K562 (cell line): ENCODE results near the gene PLEKHO2. TPM values are rescaled to one million over a fixed set of nuclear protein-coding genes. Genes with fewer than 3 reads are reported as not detected.
A peak's percentile ranks its signal among the peaks of the same experiment; 100 is the strongest.

Experiments used
- ATAC-seq: fragments of 200-7000 bp; cut with Tn5 transposase; 3 replicates; pipeline ENCODE4 v1.9.1; 2020; ENCODE audit warnings: moderate library complexity
- BruUV-seq: library from RNA; stranded (reverse); fragments of 400-500 nt; replicated peaks from 2 replicates; lab custom pipeline; 2021; lab: Mats Ljungman, UMichigan
- CTCF ChIA-PET: fragments of 300-600 bp; formaldehyde crosslinking; extraction: SDS; loops from one replicate; lab custom pipeline; 2021; ENCODE audit warnings: low intra/inter-chr PET ratio; lab: Yijun Ruan, JAX
- POLR2A ChIA-PET: fragments of 300-600, 350-650 bp; sonication (Branson Sonifier 250); formaldehyde crosslinking; extraction: SDS; loops from one replicate; lab custom pipeline; 2021; ENCODE audit warnings: antibody characterized with exemption, inconsistent platforms; lab: Yijun Ruan, JAX
- DNase-seq, 4 experiments: peaks; one replicate each; pipeline versions ENCODE4 v3.0.0 to v3.0.0-alpha.2; 2011 to 2018; ENCODE audit warnings: low spot score in 3 of 4, mixed read lengths in 3 of 4; ENCODE audit errors: extremely low read depth in 1 of 4
- FAIRE-seq: peaks from 2 replicates; lab custom pipeline; 2011; peaks lifted over from hg19 to GRCh38; lab: Jason Lieb, UNC
- H2AFZ ChIP-seq: 2 replicates; pipeline ENCODE4 v1.6.0; 2011; ENCODE audit warnings: low read depth, low read length, control low read depth, inconsistent platforms
- H3K27ac ChIP-seq: fragments of 200-600 bp; 3 replicates; pipeline ENCODE4 v1.8.0; 2011; ENCODE audit warnings: low read depth, mild to moderate bottlenecking, control low read depth, inconsistent platforms, low read length, moderate library complexity, mixed read lengths; ENCODE audit errors: extremely low read depth
- H3K27me3 ChIP-seq, 2 experiments: fragments of 300-600 bp in 1 of 2; 2 replicates in 1 of 2; 3 replicates in 1 of 2; pipeline versions ENCODE4 v1.6.0 to v1.8.0; 2011; ENCODE audit warnings: inconsistent platforms in 2 of 2, low read length in 2 of 2, mild to moderate bottlenecking in 1 of 2, mixed read lengths in 1 of 2, moderate library complexity in 1 of 2; ENCODE audit not compliant: control insufficient read depth in 2 of 2, insufficient read depth in 2 of 2
- H3K36me3 ChIP-seq: fragments of 300-600 bp; 3 replicates; pipeline ENCODE4 v1.8.0; 2011; ENCODE audit warnings: mild to moderate bottlenecking, low read length, inconsistent platforms; ENCODE audit not compliant: control insufficient read depth, insufficient read depth
- H3K4me1 ChIP-seq, 2 experiments: fragments of 200-600 bp in 1 of 2; replicated peaks in 1 of 2; 2 replicates in 1 of 2; 3 replicates in 1 of 2; pipeline versions ENCODE4 v1.5.1 to v1.8.0; 2011; ENCODE audit warnings: inconsistent platforms in 2 of 2, low read length in 2 of 2, mild to moderate bottlenecking in 1 of 2, mixed read lengths in 1 of 2, moderate library complexity in 1 of 2; ENCODE audit not compliant: control insufficient read depth in 2 of 2, insufficient read depth in 2 of 2
- H3K4me2 ChIP-seq: 2 replicates; pipeline ENCODE4 v1.6.1; 2011; ENCODE audit warnings: low read length, control low read depth, inconsistent platforms, mixed read lengths; ENCODE audit not compliant: insufficient read depth
- H3K4me3 ChIP-seq: fragments of 200-600 bp; sonication (generic), shearing (Covaris generic); 2 replicates; pipeline ENCODE4 v1.5.1; 2016; ENCODE audit warnings: control low read depth, inconsistent platforms
- H3K79me2 ChIP-seq: fragments of 200-600 bp; 3 replicates; pipeline ENCODE4 v1.8.0; 2011; ENCODE audit warnings: low read length, inconsistent platforms; ENCODE audit not compliant: control insufficient read depth, insufficient read depth
- H3K9ac ChIP-seq, 2 experiments: 2 replicates each; pipeline versions ENCODE4 v1.6.0 to v1.6.1; 2011; ENCODE audit warnings: low read depth in 2 of 2, low read length in 2 of 2, control low read depth in 1 of 2, inconsistent platforms in 1 of 2, mild to moderate bottlenecking in 1 of 2, mixed read lengths in 1 of 2; ENCODE audit not compliant: insufficient read depth in 1 of 2
- H3K9me1 ChIP-seq: one replicate; pipeline ENCODE4 v1.6.0; 2011; ENCODE audit warnings: inconsistent platforms, mild to moderate bottlenecking, low read length, moderate library complexity; ENCODE audit not compliant: control insufficient read depth, insufficient read depth
- H3K9me3 ChIP-seq: replicated peaks from 2 replicates; pipeline ENCODE4 v1.5.1; 2011; ENCODE audit warnings: low read depth, low read length, inconsistent platforms; ENCODE audit not compliant: control insufficient read depth, insufficient read depth
- H4K20me1 ChIP-seq: replicated peaks from 2 replicates; pipeline ENCODE4 v1.6.1; 2011; ENCODE audit warnings: low read length, inconsistent platforms, mixed read lengths; ENCODE audit not compliant: control insufficient read depth, insufficient read depth
- CEBPG ChIP-seq, 3 experiments: fragments of 200-800 bp in 1 of 3; sonication (Bioruptor generic) in 1 of 3; sonication (generic) in 1 of 3; formaldehyde crosslinking in 1 of 3; IDR thresholded peaks in 2 of 3; conservative IDR thresholded peaks in 1 of 3; 2 replicates each; pipeline versions ENCODE4 v1.6.1 to v1.8.0; 2016 to 2022; ENCODE audit warnings: missing compliant biosample characterization in 2 of 3, missing genetic modification characterization in 2 of 3, mild to moderate bottlenecking in 1 of 3, missing genetic modification reagents in 1 of 3
- CTBP1 ChIP-seq: fragments of 450-650 bp; IDR thresholded peaks from 2 replicates; pipeline ENCODE4 v1.6.1; 2016; ENCODE audit warnings: borderline replicate concordance
- ESRRA ChIP-seq: fragments of 450-650 bp; IDR thresholded peaks from 2 replicates; pipeline ENCODE4 v1.6.1; 2014; ENCODE audit warnings: low read depth, mild to moderate bottlenecking, moderate library complexity, borderline replicate concordance
- HDAC2 ChIP-seq: fragments of 450-650 bp; IDR thresholded peaks from 2 replicates; pipeline ENCODE4 v1.6.1; 2016; ENCODE audit warnings: mild to moderate bottlenecking
- L3MBTL2 ChIP-seq: fragments of 450-650 bp; IDR thresholded peaks from 2 replicates; pipeline ENCODE4 v1.6.1; 2016; ENCODE audit warnings: mild to moderate bottlenecking, moderate library complexity
- NFIC ChIP-seq: fragments of 450-650 bp; IDR thresholded peaks from 2 replicates; pipeline ENCODE4 v1.6.1; 2017; ENCODE audit warnings: mild to moderate bottlenecking, inconsistent platforms
- NFIX ChIP-seq: fragments of 250-450 bp; sonication (Bioruptor Pico); IDR thresholded peaks from 2 replicates; pipeline ENCODE4 v1.4.0; 2020; ENCODE audit warnings: low read depth, mild to moderate bottlenecking, moderate library complexity
- RCOR1 ChIP-seq, 2 experiments: IDR thresholded peaks; 2 replicates each; pipeline ENCODE4 v1.6.1; 2012; ENCODE audit warnings: low read depth in 2 of 2, low read length in 2 of 2, borderline replicate concordance in 1 of 2, improper control_type of control experiment in 1 of 2
- ZEB2 ChIP-seq: fragments of 450-650 bp; IDR thresholded peaks from 2 replicates; pipeline ENCODE4 v1.6.1; 2016
- WGBS: fragments of 100-300 bp; shearing (Covaris generic); methylation state at CpG from one replicate; pipeline ENCODE4 v1.1.6; 2016; ENCODE audit warnings: low coverage, mixed read lengths; ENCODE audit not compliant: insufficient coverage; ENCODE audit errors: missing lambda C conversion rate; 5-methylcytosine and 5-hydroxymethylcytosine counted together
- in situ Hi-C: fragments of 300-500 bp; cut with MboI; formaldehyde crosslinking; loops from 4 replicates; pipeline ENCODE4 v1.15.0; 2018; ENCODE audit warnings: inconsistent platforms, mixed read lengths
- intact Hi-C: fragments of 100-400 bp; cut with micrococcal nuclease; formaldehyde crosslinking; loops from 2 replicates; pipeline ENCODE4 v1.14.2; 2022
- polyA plus RNA-seq, 8 experiments: library from polyadenylated mRNA; depleted of rRNA in 4 of 8; stranded (reverse) in 5 of 8; unstranded in 3 of 8; fragments of >200 nt; fragmentation: Nextera tagmentation in 2 of 8; fragmentation: Illumina TruSeq in 1 of 8; extraction: Ambion mirVana in 2 of 8; extraction: Trizol in 1 of 8; gene quantifications; 2 replicates each; pipeline versions ENCODE4 v1.2.1 to v1.2.3, GENCODE V29; 2011 to 2014; ENCODE audit warnings: inconsistent platforms in 1 of 8, missing spikeins in 1 of 8
- total RNA-seq, 7 experiments: library from RNA; depleted of rRNA in 6 of 7; stranded (reverse); fragments of >200 nt in 6 of 7; fragmentation: Illumina TruSeq in 2 of 7; extraction: Trizol in 2 of 7; gene quantifications; 2 replicates each; pipeline versions ENCODE4 v1.2.1 to v1.2.3, GENCODE V29; 2011 to 2021; ENCODE audit warnings: low replicate concordance in 1 of 7
- TF ChIP-seq, protein P1 (sequence below): fragments of 250-450 bp; sonication (Bioruptor Pico); IDR thresholded peaks from 2 replicates; pipeline ENCODE4 v1.8.0; 2021; ENCODE audit warnings: moderate library complexity, mild to moderate bottlenecking, inconsistent platforms

PLEKHO2 gene
- total and polyA plus RNA-seq, 9 of the 15 experiments (the other 6 are each of a cell fraction or from before 2014, with no cell fraction given), result 0.24 to 8.8 (median 5.5) TPM

DNA sequence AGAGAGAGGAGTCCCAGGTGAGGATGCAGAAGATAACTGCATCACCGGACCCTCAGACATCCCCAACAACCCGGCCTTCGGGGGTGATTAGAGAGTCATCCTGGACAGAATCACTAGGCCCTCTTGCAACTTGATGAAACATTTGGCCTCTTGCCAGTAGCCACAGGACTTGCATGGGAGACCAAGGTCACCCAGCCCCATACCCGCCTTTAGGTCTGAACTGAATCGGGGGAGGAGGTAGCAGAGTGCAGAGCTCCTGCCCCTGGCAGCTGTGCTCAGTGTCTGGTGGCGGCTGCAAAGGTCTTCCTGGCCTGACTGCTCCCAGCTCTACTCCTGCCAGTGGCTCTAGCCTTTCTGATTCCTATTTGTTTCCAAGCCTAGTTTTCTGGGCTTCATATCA is 28.6 kb upstream of the PLEKHO2 start:
- POLR2A ChIA-PET, result interaction anchor here (0.6 to 1.3 kb wide), 2 partner anchors 11 to 118 kb away, joined by 3 to 7 read pairs; no protein-coding TSS in a partner anchor
- Histone ChIP-seq H3K79me2 (no peaks in the 10 kb centered on the region), H3K27me3 (peaks cover 2 to 7% of the 10 kb centered on the region in 2 experiments; a peak in 2 of 5 replicates), H3K4me2 (no peak overlapping the region), H3K9me1 (peaks cover 4% of the 10 kb centered on the region), H3K4me3 (no peak overlapping the region), H4K20me1 (no peaks in the 10 kb centered on the region), H3K9me3 (no peaks in the 10 kb centered on the region), H3K36me3 (peaks cover 7% of the 10 kb centered on the region; the same call in 1 of the 3 replicates), H2AFZ (no peak overlapping the region), H3K4me1 (peaks cover 13% of the 10 kb centered on the region in 2 experiments), H3K27ac (no peak overlapping the region), H3K9ac (peak overlapping the region in 1 of 2 experiments; percentile 55; a peak in 1 of 4 replicates)
- ATAC-seq (peak; percentile 63), DNase-seq (peak in 1 of 4 experiments; percentile 67), FAIRE-seq (peak; percentile 35)
- 4% methylated on average over 6 of the region's 6 CpGs for WGBS
- no TSS peak for BruUV-seq
- intact Hi-C loops (loop anchor here (10.0 kb wide), 1 partner anchor 92 kb away; no protein-coding TSS in a partner anchor), in situ Hi-C loops (loop anchor here (5.0 kb wide), 1 partner anchor 81 kb away; no protein-coding TSS in a partner anchor)
- CTCF ChIA-PET, result no interaction called here
- TF ChIP-seq NFIX, result peak; percentile 63
- no peak for TF ChIP-seq HDAC2
- TF ChIP-seq NFIC, result peak; percentile 97
- 0 out of 2 replicates have a peak, but pooled peaks have one; percentile 22 for TF ChIP-seq L3MBTL2
- TF ChIP-seq CTBP1, result peak; percentile 75; the same call in 1 of the 2 replicates
- TF ChIP-seq RCOR1 (IDR thresholded peaks at IDR 0.05; ENCODE audit: borderline replicate concordance in 1 of 2, low read depth in 2 of 2, low read length in 2 of 2), result peak in 1 of 2 experiments; percentile 46; a peak in 1 of 4 replicates
- peak; percentile 78 for TF ChIP-seq CEBPG (CRISPR knock-in tag; IDR thresholded peaks at IDR 0.05)
- TF ChIP-seq CEBPG (tag; conservative IDR thresholded peaks at IDR 0.05 in 1 of 2, IDR thresholded peaks at IDR 0.05 in 1 of 2), result no peak
- TF ChIP-seq, protein P1, sequence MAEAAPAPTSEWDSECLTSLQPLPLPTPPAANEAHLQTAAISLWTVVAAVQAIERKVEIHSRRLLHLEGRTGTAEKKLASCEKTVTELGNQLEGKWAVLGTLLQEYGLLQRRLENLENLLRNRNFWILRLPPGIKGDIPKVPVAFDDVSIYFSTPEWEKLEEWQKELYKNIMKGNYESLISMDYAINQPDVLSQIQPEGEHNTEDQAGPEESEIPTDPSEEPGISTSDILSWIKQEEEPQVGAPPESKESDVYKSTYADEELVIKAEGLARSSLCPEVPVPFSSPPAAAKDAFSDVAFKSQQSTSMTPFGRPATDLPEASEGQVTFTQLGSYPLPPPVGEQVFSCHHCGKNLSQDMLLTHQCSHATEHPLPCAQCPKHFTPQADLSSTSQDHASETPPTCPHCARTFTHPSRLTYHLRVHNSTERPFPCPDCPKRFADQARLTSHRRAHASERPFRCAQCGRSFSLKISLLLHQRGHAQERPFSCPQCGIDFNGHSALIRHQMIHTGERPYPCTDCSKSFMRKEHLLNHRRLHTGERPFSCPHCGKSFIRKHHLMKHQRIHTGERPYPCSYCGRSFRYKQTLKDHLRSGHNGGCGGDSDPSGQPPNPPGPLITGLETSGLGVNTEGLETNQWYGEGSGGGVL, result no peak
- TF ChIP-seq ESRRA, result peak; percentile 83
- peak; percentile 46; the same call in 1 of the 2 replicates for TF ChIP-seq ZEB2
